Hematopoietic multipotent progenitor cell treated with erythropoietin and hydrocortisone succinate and interleukin-3 and kit ligand, for 15 days (in vitro differentiated cells): ENCODE results near the gene TRIM44.
"Not testable (repeated sequence)": the region's sequence is repeated elsewhere in the genome, so short reads cannot be mapped to it uniquely, and the experiment has no call there.

Source experiments
- DNase-seq: peaks from one replicate; pipeline ENCODE4 v3.0.0-alpha.2; 2015; ENCODE audit warnings: low spot score

The TRIM44 gene

GRCh38 chr11:35815556-35816315 lies 153.2 kb downstream of the TRIM44 start:
- no peak for DNase-seq

GRCh38 chr11:35820614-35821013 lies 158.0 kb downstream of the TRIM44 start:
- no peak for DNase-seq

GRCh38 chr11:35822815-35823495 lies 160.4 kb downstream of the TRIM44 start:
- DNase-seq, result no peak

- DNase-seq, result no peak
Measured at GRCh38 chr11:35823742-35824298, 161.2 kb downstream of the TRIM44 start.

- no peak for DNase-seq
Measured at GRCh38 chr11:35825386-35825785, 162.8 kb downstream of the TRIM44 start.

GRCh38 chr11:35826006-35826405 lies 163.4 kb downstream of the TRIM44 start:
- no peak for DNase-seq

GRCh38 chr11:35826949-35827348 lies 164.4 kb downstream of the TRIM44 start:
- no peak for DNase-seq

- no peak for DNase-seq
Measured at GRCh38 chr11:35836205-35836604, 173.6 kb downstream of the TRIM44 start.

- DNase-seq, result no peak
Measured at GRCh38 chr11:35838071-35838470, 175.5 kb downstream of the TRIM44 start.

- not testable (repeated sequence) for DNase-seq
Measured at GRCh38 chr11:35838697-35839367, 176.3 kb downstream of the TRIM44 start.

GRCh38 chr11:35839368-35840161 lies 177.0 kb downstream of the TRIM44 start:
- no peak for DNase-seq

- no peak for DNase-seq
Measured at GRCh38 chr11:35841733-35842132, 179.2 kb downstream of the TRIM44 start.

GRCh38 chr11:35842958-35843357 lies 180.4 kb downstream of the TRIM44 start:
- no peak for DNase-seq

GRCh38 chr11:35844579-35844978 lies 182.0 kb downstream of the TRIM44 start:
- no peak for DNase-seq

GRCh38 chr11:35845860-35846259 lies 183.3 kb downstream of the TRIM44 start:
- no peak for DNase-seq

- DNase-seq, result no peak
Measured at GRCh38 chr11:35846874-35847273, 184.3 kb downstream of the TRIM44 start.

GRCh38 chr11:35847473-35847872 lies 184.9 kb downstream of the TRIM44 start:
- DNase-seq, result no peak

- no peak for DNase-seq
Measured at GRCh38 chr11:35848616-35849015, 186.0 kb downstream of the TRIM44 start.

- DNase-seq, result no peak
Measured at GRCh38 chr11:35850191-35850590, 187.6 kb downstream of the TRIM44 start.

GRCh38 chr11:35851342-35851741 lies 188.8 kb downstream of the TRIM44 start:
- no peak for DNase-seq

GRCh38 chr11:35852056-35852455 lies 189.5 kb downstream of the TRIM44 start:
- no peak for DNase-seq

- DNase-seq, result no peak
Measured at GRCh38 chr11:35853971-35854370, 191.4 kb downstream of the TRIM44 start.
